NOMO-1 (cell line): Measurements from ENCODE around the gene LIN52.
"Not testable (repeated sequence)": the region's sequence is repeated elsewhere in the genome, so short reads cannot be mapped to it uniquely, and the experiment has no call there.

Source experiments
- DNase-seq, 2 experiments: peaks; one replicate each; lab custom pipeline; 2025; ENCODE audit not compliant: unreplicated experiment in 2 of 2; lab: John Stamatoyannopoulos, UW

Gene LIN52

GRCh38 chr14:74105381-74105780 is 20.6 kb downstream of the LIN52 start:
- DNase-seq = no peak

- DNase-seq = no peak
These were observed 24.6 kb downstream of the LIN52 start for GRCh38 chr14:74109369-74109768.

DNA sequence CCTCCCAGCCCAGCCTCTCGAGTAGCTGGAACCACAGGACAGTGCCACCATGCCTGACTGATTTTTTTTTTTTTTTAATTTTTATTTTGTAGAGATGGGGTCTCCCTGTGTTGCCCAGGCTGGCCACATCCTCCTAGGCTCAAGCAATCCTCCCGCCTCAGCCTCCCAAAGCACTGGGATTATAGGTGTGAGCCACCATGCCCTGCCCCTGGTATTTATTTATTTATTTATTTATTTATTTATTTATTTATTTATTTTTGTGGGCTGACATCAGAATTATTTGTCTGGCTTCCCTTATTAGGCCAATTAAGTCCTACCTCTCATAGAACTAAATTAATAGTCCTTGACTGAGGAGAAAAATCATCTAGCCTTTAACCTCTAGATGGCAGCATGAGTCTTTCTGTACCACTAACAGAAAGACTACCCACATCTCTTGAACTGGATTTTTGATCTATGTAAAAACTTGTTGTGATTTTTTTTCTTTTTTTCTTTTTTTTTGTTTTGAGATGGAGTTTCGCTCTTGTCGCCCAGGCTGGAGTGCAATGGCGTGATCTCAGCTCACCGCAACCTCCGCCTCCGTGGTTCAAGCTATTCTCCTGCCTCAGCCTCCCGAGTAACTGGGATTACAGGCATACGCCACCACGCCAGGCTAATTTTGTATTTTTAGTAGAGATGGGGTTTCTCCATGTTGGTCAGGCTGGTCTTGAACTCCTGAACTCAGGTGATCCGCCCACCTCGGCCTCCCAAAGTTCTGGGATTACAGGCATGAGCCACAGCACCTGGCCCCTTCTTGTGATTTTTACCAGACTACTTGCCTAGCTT is 26.9 kb downstream of the LIN52 start:
- DNase-seq = peak; percentile 22 to 53

- not testable (repeated sequence) for DNase-seq
These were observed 40.7 kb downstream of the LIN52 start for GRCh38 chr14:74125487-74125886.

- DNase-seq = no peak
These were observed 41.7 kb downstream of the LIN52 start for GRCh38 chr14:74126315-74127013.

GRCh38 chr14:74127634-74128033 is 42.9 kb downstream of the LIN52 start:
- no peak for DNase-seq

DNA sequence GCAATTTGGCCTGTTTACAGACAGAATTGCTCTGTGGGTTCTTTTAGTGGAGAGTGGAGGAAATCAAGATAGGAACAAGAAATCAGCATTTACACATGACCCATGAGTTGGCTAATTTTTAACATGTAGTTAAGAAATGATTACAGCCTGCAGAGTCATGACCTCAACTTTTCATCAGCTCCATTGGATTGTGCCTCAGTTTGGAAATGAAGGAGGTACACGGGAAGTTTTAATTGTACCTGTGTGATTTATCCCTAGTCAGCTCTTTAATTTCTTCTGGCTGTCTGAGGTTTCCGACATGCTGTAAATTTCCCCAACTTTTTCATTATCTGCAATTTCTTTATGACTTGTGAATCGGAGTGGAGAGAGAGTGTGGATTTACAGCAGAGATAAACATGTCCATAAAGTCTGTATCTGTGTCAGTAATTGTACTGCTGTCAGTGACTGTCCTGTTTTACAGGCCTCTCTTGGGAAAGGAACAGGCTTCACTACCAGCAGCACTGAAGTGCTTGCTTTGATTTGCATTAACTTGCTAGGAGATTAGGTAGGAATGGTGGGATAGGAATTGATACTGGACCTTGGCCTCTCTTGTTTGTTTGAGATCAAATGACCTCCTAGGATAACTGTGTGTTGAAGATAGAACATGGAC is 49.2 kb downstream of the LIN52 start:
- peak in 1 of 2 experiments; percentile 22 for DNase-seq

GRCh38 chr14:74134484-74134883 is 49.7 kb downstream of the LIN52 start:
- DNase-seq = no peak

DNA sequence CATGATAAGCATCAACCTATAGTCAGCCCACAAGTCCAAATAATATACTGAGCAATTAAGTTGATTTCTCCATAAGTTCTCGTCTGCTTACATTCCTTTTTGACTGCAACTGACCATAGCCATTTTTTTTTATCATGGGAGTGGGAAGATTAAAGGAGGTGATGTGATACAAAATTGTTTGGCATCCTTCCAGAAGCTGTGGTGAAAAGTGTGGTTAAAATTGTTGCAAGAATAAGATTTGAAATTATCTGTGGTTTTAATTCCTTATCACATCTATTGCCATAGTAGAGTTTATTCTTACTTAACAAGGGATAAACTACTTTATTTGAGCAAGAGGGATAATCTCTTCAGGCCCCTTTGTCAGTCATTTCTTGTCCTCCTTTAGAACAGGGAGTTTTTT is 50.7 kb downstream of the LIN52 start:
- peak in 1 of 2 experiments; percentile 1 for DNase-seq

GRCh38 chr14:74140374-74140850 is 55.7 kb downstream of the LIN52 start:
- DNase-seq = no peak

- DNase-seq = no peak
These were observed 56.9 kb downstream of the LIN52 start for GRCh38 chr14:74141703-74142102.

DNA sequence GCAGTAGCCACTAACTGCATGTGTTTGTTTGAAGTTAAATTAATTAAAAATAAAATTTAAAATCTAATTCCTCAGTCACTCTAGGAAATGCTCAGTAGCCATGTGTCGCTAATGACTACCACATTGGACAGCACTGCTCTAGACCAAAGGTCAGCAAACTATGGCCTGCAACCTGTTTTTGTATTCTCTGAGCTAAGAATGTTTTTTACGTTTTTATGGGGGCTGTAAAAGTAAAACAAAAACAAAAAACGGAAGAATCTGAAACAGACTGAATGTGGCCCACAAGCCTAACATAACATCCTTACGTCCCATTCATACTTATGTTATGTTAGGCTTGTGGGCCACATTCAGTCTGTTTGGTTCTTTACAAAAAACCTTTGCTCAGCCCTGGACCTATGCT is 57.8 kb downstream of the LIN52 start:
- DNase-seq = no peak

DNA sequence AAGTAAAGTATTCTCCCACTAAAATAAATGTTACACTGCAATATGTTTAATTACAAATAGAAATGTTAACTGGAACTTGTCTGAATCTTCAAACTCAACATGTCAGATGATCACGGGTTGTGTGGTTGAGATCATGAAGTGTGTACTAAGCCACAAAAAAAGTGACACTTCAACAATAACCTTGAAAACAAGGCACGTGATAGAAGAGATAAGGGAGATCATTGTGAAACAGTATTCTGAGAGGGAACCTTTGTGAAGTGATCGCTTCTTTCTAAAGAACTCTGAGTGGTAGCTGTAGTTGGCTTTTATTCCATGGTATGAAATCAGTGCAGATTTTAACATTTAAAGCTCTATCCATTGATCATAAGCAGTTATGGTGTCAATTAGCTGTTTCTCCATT is 60.0 kb downstream of the LIN52 start:
- no peak for DNase-seq

DNA sequence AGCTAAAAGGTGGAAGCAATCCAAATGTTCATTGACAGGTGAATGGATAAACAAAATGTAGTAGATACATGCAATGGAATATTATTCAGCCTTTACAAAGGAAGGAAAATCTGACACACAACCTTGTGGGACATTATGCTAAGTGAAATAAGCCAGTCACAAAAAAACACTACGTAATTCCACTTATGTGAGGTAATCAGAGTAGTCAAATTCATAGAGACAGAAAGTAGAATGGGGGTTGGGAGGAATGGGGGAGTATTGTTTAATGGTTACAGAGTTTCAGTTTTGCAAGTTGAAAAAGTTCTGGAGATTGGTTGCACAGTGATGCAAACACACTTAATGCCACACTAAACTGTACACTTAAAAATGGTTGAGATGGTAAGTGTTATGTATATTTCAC is 62.8 kb downstream of the LIN52 start:
- no peak for DNase-seq

GRCh38 chr14:74148705-74149104 is 63.9 kb downstream of the LIN52 start:
- DNase-seq = no peak

GRCh38 chr14:74155287-74155686 is 70.5 kb downstream of the LIN52 start:
- no peak for DNase-seq

GRCh38 chr14:74155749-74156148 is 71.0 kb downstream of the LIN52 start:
- no peak for DNase-seq

DNA sequence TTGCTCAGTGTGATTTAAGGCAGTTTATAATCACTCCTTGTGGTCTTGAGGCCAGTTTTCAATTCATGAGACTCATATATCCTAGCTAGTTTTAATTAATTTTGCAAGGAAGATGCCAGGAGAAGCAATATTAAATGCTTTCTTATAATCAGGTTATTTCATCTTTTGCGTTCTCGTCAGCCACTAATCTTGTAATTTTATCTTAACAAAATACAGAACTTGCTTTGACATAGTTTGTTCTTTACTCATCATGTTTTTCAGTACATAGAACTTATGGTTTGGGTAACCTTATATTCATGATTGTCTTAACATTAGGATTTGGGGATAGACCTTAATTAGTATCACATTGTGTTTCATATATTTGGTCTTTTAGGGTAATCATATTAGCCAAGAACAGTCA is 76.0 kb downstream of the LIN52 start:
- DNase-seq = no peak

DNA sequence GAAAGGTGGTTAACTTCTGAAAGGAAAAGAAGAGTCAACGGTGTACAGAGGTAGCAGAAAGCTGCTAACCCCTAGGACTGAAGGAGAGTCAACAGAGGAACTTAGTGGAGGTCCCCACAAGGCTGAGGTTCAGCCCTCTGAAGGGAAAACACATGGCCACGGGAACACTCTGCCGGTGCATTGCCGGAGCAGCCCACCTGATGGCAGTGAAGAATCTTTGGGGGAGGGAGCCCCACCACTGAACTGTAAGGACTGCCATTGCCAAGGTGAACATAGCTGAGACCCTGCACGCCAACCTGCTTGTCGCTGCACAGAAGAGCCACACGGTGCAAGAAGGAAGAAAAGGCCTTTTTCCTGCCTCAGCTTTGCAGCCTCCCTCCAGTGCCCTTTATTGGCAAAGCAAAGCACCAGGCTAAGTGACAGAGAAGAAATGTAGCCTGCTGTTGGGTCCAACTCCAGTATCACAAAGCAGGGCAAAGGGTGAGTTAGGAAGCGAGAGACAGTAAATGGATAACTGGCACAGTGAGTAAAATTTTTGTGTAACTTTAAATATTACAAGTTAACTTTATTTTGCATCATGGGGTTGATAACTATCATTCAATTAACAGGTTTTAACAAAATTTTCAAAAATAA is 76.9 kb downstream of the LIN52 start:
- DNase-seq = no peak

DNA sequence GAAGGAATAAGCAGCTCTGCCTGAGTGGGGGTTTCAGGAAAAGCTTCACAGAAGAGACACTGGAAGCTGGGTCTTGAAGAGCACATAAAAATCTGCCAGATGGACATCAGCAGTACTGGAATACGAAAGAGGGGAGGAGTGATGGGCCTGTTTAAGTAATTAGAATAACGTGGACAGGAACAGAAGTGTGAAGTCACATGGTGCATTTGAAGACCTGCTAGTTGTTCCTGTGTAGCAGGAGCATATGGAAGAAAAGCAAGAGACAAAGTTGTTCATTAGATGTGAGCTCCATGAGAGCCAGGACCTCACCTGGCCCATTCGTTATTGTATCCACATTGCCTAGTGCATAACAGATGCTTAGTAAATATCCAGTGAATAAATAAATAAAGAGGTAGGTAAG is 85.2 kb downstream of the LIN52 start:
- no peak for DNase-seq

DNA sequence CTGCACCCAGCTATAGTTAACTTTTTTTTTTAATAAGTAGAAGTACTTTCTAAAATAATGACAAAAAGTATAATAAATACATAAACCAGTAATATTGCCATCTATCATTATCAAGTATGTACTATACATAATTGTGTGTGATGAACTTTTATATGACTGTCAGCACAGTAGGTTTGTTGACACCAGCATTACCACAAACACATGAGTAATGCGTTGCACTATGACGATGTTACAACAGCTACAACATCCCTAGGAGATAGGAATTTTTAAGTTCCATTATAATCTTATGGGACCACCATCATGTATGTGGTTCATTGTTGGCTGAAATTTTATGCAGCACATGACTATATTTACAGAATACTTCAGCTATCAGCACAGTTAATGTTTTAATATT is 91.6 kb downstream of the LIN52 start:
- DNase-seq = peak in 1 of 2 experiments; percentile 40
